PC-9 (cell line): ENCODE measurements around the gene CS.

ENCODE experiments used
- EZH2 ChIP-seq: fragments of 200-600 bp; sonication (generic); IDR thresholded peaks from 2 replicates; pipeline ENCODE4 v1.8.0; 2017; ENCODE audit warnings: antibody characterized with exemption, low read depth
- TF ChIP-seq, protein P1 (sequence below): fragments of 200-600 bp; sonication (generic); conservative IDR thresholded peaks from 2 replicates; pipeline ENCODE4 v1.6.1; 2017; ENCODE audit warnings: mixed run types, antibody characterized with exemption, mild to moderate bottlenecking, moderate library complexity

DNA sequence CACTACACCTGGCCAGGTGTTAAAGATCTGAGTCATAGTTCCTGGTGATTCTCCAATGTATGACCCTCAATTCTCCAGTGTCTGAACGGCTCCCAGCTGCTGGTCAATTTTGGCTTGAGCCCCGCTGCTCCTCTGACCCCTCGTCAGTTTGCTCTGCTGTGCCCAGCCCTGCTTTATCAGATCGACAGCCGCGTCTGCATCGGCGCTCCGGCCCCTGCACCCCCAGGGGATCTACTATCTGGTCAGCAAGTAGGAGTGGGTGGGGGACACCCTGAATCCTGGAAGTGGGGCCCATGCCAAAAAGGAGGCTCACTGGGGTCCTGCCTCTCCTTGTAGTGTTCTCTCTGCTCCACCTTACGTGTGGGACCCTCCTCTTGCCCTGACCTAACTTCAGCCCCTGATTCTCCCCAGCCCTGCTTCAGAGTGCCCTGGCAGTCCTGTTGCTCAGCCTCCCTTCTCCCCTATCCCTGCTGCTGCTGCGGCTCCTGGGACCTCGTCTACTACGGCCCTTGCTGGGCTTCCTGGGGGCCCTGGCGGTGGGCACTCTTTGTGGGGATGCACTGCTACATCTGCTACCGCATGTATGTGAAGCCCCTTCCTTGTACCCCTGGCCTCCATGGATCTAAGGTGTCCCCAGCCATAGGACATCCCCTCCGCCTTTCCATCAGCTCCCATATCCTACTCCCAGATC, 65.2 kb downstream of the CS start:
- TF ChIP-seq, protein P1, sequence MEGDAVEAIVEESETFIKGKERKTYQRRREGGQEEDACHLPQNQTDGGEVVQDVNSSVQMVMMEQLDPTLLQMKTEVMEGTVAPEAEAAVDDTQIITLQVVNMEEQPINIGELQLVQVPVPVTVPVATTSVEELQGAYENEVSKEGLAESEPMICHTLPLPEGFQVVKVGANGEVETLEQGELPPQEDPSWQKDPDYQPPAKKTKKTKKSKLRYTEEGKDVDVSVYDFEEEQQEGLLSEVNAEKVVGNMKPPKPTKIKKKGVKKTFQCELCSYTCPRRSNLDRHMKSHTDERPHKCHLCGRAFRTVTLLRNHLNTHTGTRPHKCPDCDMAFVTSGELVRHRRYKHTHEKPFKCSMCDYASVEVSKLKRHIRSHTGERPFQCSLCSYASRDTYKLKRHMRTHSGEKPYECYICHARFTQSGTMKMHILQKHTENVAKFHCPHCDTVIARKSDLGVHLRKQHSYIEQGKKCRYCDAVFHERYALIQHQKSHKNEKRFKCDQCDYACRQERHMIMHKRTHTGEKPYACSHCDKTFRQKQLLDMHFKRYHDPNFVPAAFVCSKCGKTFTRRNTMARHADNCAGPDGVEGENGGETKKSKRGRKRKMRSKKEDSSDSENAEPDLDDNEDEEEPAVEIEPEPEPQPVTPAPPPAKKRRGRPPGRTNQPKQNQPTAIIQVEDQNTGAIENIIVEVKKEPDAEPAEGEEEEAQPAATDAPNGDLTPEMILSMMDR = no peak
- TF ChIP-seq EZH2 = no peak
